GM19351 (cell line): ENCODE measurements around the gene FAM200B.

Experiments
- ATAC-seq: cut with Tn5 transposase; IDR thresholded peaks from one replicate; pipeline ENCODE4 v1.9.1; 2021; ENCODE audit warnings: mild to moderate bottlenecking, moderate library complexity; ENCODE audit not compliant: unreplicated experiment

FAM200B gene

DNA sequence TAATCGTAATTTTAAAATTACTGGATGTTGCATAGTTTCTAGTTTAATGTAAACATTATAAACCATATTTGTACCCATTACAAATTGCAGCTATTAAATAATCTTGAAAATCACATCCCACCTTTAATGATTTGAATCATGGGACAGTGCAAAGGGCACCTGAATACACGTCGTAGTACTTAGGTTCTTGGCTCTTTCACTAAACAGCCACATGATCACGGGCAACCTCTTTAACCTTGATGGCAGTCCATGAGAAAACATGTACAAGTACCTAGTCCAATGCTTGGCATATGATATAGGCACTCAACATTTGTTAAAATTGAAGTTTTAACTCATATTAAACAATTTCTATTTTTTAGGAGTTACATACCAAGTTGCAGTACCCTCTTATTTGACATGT is 14.6 kb upstream of the FAM200B start:
- ATAC-seq, result no peak

DNA sequence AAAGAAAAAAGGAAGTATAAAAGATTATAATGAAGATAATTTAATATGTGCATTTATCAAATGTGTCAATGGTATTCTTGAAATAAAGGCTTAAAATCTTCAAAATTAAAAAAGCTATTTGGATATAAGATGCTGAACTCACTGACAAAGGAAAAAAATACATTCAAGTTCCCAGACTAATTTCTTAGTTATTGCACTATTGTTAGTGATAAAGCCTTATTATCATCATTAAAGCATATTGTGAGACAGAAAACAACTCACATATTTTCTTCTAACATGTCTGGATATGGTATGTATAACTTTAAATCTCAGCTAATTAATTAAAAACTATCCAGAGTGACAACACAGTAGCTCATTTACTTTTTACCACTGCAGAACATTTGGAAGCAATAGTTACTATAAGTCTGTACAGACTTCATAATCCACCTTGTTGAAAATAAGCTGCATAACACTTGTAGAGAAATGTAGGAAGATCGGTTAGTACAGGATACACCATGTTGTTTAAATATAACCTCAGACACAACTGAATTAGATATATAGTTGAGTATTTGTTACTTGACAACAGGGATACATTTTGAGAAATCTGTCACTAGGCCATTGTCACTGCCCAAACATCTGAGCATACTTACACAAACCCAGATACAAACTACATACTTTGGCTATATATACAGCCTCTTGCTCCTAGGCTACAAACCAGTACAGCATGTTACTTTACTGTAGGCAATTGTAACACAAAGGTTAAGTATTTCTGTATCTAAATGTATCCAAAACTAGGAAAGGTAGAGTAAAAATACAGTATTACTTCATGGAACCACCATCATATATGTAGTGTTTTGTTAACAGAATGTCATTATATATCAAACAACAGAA is 12.8 kb upstream of the FAM200B start:
- no peak for ATAC-seq

DNA sequence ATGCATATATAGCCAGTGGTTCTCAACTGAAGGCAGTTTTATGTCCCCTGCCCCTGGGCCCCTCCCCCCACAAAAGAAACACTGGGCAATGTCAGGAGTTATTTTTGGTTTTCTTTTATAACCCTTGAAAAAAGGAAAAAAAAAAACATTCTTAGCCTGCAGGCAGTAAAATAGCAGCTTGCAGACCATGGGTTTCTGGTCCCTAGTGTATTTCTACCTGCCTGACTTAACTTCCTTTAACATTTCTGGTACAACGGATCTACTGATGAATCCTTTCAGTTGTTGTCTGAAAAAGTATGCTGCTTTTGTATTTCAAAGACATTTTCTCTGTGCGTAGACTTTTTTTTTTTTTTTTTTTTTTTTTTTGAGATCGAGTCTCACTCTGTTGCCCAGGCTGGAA is 11.1 kb upstream of the FAM200B start:
- no peak for ATAC-seq

DNA sequence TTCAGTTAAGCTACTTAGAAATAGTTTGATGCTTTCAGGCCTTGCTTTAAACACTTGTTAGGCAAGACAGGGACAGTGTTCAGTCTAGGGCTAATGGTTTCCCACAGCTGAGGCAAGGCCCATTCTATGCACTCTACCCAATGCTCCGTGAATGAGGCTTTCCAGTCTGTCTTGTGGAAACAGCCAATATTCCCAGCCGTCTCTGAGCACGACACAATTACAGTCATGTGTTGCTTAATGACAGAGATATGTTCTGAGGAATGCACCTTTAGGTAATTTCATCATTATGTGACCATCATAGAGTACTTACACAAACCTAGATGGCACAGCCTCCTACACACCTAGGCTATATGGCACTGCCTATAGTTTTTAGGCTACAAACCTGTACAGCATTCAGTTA is 9.5 kb upstream of the FAM200B start:
- ATAC-seq, result no peak

DNA sequence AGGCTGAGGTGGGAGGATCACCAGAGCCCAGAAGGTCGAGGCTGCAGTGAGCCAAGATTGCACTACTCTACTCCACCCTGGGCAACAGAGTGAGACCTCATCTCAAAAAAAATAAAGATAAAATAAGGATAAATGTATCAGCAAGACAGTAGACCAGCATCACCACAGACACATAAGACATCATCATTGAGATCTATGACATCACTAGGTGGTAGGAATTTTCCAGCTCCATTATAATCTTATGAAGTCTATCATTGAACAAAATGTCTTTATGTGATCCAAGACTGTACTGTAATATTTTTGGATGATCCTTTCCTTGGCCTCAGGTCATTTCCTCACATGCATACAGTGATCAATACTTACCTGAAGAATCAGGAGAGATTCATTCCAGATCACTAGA is 8.3 kb upstream of the FAM200B start:
- ATAC-seq, result no peak

DNA sequence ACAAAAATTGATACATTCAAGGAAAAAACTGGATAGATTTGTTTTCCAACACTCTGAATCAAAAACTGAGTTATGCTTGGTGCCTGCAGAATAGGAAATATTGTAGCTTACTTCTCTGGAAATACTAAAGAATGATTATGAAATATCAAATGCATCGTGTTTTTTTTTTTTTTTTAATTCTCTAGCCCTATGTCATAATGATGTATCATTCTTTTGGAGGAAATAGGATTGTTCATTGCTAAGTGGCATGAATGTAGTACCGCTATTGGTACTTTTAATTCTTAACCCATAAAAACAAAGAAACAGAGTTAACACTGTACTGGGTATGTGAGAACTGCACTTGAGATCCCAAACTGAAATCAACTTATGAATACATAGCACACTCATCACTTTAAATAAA is 7.6 kb upstream of the FAM200B start:
- no peak for ATAC-seq

DNA sequence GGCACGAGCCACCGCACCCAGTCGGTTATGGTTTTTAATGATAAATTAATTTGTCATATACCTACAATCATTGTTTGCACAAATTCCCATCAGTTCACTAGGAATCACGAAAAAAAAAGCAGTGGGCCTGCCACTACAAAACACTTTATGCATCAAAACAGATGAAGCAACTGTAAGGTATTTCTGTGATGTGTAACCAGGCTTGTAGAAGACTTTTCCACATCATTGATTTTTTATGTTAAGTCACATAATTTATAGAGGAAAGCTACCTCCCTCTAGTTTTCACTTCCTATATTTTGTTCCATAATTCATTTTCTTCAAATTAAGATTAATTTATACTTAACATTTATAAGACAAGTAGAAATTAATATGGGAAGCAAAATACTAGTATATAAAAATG is 6.7 kb upstream of the FAM200B start:
- no peak for ATAC-seq

DNA sequence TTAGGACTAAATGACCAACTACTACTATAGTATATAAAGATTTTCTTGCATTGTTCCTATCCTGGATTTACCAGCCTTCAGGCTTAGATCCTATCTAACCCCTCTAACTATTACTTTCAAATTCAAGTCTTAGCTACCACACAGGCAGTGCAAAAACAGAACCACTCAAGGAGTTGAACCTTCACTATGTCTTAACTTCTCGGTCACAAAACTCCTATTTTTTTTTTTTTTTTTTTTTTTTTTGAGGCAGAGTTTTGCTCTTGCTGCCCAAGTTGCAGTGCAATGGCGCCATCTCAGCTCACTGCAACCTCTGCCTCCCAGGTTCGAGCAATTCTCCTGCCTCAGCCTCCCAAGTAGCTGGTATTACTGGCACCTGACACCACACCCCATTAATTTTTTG is 6.3 kb upstream of the FAM200B start:
- no peak for ATAC-seq

DNA sequence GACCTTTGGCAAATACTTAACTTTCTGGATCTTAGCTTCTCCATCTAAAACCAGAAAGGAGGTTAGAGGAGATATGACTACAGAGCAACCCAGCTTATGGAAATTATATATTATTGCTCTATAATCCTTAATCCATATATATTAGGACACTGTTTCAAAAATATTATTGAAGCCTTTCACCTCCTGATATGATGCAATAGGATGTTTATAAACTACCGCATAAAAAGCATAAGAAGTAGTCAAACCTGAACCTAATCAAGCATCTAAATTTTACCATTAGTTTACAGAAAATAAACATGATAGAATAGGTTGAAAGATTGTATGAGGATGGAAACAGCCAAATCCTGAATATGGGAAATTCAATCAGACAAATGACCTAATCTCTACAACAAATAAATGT is 5.6 kb upstream of the FAM200B start:
- ATAC-seq, result no peak

DNA sequence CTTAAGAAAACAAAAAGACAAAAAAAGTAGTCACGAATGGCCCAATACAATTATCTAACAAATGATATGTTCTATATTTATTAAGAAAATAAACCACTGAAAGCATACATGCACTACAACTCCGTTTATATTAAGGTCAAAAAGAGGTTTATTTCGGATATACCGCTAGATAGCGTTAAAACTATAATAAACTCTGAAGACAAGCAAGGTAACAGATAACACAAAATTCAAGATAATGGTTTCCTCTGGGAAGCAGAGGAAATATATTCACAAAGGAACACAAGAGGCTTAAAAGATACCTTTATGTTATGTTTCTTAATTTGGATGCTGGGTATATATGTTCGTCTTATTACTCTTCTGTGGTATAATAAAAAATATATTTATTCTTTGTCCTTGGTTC is 4.7 kb upstream of the FAM200B start:
- no peak for ATAC-seq

DNA sequence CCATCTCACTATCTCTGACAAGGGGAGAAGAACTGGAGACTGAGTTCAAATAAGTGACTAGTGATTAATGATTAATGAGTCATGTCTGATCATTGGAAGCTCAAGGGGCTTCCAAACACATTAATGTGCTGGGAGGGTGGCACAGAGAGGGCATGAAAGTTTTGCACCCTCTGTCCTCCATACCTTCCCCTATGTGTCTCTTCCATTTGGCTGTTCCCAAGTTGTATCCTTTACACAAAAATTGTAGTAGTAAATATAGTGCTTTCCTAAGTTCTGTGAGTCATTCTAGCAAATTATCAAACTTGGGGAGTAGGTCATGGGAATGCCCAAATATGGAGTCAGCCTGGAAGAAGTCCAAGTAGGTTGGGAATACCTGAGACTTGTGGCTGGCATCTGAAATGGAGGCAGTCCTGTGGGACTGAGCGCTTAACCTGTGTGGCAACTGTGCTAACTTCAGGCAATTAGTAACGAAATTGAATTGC is 4.1 kb upstream of the FAM200B start:
- no peak for ATAC-seq

DNA sequence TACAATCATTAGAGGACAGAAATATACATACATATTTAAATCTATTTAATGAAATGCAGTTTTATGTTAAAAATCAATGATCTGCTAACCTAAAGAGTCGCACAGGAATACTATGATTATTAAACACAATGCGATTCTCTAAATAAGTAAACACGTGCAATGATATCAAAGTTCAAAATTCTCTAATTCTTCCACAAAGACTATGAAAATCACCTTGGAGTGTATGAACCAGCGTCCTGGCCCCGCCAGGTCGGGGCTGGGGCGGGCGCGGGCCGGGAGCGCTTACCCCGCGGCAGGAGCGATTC is 608 bp upstream of the FAM200B start:
- no peak for ATAC-seq

DNA sequence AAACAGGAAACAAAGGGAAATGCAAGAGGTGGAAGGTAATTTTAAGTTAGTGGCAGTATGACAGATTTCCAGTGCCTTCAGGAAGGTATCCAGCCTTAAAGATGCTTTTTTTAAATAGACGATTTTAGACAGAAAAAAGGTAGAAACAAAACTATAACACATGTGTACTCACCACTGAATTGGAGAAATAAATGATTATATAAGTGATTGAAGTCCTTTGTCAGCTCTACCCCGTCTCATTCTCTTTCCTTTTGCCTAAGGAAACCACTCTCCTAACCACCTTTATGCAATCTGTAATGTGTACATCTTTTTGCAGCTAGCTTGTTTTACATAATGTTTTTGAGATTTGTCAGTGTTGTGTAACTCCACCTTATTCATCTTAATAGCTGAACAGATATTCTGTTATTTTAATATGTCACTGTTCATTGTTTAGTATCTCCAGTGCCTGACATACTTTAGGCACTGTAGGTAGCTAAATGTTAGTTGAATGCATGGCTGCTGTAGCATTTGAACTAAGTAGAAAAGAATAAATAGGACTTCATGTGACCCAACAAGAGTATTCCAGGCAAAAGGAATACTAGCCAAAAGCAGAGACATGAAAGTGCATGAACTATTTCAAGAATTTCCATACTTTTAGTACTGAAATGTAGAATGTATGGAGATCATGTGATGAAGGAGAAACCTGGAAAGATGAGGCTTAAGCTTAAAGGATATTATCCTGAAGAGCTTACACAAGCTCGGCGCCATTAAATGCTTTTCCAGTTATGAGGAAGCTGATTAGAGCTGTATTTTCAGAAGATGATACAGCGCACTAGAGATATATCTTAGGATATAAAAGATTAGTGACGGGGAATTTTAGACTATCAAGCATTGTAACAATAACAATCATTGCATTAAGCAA is 865 bp downstream of the FAM200B start:
- ATAC-seq, result no peak

DNA sequence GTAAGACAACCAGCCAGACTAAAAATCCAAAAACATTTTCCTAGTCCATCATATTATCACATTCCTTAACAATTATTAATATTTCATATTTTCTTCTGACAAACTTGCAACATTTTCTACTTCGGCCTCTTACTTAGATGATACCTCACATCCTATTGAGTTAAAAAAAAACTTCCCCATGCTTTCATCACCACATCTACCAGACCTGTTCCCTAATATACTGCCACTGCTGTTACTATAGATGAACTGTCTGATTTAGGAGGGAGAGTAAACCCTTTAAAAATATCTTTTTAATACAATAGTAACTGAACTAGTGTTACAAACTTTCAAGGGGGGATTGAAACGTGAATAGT is 1.5 kb downstream of the FAM200B start:
- no peak for ATAC-seq

DNA sequence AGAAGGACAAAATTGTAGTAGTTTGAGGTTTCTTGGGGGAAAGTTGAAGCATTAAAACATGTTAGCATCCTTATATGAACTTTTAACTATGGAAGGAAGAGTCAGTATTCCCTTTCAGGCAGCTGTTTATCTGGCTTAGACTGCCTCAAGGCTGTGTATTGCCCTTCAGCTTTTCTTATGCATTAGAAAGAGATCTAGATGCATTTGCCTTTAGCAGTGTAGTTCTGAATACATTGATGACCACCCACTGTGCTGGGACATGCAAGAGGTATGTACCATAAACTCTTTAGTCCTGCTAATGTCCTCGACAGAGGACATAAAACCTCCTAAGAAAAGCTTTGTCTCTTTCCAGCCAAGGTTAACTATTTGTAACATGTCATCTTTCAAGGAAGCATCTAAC is 2.9 kb downstream of the FAM200B start:
- ATAC-seq, result no peak

DNA sequence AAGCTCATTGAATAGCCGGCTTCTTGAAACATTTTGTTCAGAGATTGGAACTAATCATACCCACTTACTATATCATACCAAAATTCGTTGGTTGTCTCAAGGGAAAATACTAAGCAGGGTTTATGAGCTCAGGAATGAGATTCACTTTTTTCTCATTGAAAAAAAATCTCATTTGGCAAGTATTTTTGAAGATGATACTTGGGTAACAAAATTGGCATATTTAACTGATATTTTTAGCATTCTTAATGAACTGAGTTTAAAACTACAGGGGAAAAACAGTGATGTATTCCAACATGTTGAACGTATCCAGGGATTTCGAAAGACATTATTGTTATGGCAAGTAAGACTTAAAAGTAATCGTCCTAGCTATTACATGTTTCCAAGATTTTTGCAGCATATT is 6.4 kb downstream of the FAM200B start:
- ATAC-seq, result no peak

DNA sequence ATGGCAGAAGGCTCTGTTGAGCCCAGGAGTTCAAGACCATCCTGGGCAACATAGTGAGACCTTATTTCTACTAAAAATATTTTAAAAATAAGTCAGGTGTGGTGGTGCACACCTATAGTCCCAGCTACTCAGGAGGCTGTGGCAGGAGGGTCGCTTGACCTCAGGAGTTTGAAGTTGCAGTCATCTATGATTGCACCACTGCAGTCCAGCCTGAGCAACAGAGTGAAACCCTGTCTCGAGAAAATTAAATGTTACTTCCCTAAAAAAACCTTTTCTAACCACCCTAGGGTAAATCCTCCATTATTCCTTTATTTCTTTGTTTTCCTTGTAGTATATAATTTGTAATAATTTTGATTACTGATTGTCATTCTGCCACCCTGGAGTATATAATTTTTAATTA is 7.9 kb downstream of the FAM200B start:
- no peak for ATAC-seq

DNA sequence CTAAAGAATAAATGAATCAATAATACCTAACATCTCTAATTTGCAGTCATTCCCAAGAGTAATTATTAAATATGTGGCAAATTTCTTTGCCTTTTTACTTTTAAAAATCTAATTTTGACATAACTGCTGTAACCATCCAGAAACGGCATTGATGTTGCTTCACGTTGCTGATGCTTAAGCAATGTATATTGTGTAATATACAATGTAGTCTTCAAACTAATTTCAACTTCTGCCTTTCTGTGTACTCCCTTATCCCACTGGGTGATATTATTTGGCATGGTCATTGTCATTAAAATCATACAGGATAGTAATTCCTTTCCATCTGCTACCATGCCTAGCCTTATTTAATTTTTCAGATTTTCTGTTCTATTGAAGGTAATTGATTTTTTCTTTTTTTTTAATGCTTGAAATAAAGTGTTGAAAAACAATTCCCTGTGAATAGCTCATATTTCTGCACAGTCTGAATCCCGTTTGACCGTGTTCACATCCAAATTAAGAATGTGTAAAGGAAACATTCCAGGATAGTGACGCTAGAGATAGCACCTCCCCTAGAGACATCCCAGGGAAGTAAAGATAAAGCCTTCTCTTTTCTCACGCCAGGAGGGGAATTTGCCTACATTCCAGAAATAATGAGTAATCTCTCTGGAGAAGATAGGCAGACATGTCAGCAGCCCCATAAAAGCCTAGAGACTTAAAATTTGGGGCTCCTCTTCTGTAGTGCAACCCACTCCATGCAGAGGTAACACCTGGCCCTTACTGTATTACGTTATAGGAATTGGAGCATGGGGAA is 8.6 kb downstream of the FAM200B start:
- ATAC-seq, result no peak

DNA sequence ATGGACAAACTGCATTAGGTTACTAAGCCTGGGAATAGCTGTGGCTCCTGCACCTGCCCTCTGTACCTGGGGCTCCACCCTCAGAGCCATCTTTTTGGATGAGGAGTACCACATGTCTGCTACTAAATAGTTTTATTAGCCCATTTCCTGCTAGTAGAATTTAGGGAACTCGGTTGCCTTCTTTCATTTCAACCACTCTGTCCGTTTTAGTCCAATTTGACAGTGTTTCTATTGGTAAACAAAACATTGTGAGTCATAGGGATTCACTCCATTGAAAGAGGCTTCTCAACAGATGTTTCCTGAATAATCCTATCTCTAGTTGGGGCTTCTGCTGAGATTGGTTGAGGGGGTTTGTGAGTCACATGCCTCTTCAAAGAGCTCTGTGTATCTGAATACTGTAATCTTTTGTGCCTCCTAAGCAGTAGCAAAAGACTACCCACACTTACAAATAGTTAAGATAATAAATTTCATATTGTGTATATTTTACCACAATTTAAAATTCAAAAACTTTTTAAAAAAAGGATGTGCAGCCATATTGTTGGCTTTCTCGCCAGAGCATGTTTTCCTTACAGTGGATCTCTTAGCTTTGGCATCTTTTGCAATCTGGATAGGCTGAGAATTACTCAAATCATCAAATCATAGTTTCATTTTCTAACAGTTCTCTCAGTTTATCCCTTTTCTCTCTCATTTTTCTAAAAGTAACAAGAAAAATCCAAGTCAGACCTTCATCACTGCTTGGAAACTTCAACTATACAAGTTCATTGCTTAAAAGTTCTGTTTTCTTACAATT is 9.9 kb downstream of the FAM200B start:
- no peak for ATAC-seq

DNA sequence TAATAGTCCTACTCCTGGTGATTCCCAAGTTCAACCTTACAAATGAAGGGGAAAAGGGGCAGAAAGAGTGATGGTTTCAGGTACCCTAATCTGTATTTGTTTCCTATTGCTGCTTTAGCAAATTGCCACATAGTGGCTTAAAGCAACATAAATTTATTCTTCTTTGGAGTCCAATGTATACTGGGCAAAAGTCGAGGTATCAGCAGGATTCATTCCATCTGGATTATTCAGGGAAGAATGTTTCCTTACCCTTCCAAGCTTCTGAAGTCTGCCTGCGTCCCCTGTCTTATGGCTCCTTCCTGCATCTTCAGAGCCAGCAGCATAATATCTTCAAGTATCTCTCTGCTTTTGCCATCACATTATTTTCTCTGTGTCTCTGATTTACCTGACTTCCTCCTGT is 11.0 kb downstream of the FAM200B start:
- no peak for ATAC-seq

DNA sequence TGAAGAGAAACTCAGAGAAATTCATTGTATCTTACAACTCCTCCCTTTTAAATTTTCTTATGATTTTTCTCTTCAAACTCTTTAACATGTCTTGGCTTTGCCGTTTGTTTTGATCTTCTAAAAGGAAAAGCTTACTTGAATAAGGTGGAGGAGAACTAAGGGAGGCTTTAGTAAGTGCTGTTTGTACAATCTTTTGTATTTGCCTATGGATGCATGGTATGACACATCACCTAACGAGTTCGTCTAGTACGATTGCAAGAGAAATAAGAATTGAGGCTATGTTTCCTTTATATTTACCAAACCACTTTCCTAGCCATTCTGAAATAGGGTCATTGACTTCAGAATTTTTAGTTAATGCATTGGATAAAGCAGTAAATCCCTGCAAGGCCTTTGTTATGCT is 12.8 kb downstream of the FAM200B start:
- no peak for ATAC-seq
